Measurements from ENCODE around the gene CALML5. TPM values are rescaled to one million over a fixed set of nuclear protein-coding genes. Genes with fewer than 3 reads are reported as not detected.

CALML5 gene
- total RNA-seq, 1 donor from 2014 or later, result not detected

DNA sequence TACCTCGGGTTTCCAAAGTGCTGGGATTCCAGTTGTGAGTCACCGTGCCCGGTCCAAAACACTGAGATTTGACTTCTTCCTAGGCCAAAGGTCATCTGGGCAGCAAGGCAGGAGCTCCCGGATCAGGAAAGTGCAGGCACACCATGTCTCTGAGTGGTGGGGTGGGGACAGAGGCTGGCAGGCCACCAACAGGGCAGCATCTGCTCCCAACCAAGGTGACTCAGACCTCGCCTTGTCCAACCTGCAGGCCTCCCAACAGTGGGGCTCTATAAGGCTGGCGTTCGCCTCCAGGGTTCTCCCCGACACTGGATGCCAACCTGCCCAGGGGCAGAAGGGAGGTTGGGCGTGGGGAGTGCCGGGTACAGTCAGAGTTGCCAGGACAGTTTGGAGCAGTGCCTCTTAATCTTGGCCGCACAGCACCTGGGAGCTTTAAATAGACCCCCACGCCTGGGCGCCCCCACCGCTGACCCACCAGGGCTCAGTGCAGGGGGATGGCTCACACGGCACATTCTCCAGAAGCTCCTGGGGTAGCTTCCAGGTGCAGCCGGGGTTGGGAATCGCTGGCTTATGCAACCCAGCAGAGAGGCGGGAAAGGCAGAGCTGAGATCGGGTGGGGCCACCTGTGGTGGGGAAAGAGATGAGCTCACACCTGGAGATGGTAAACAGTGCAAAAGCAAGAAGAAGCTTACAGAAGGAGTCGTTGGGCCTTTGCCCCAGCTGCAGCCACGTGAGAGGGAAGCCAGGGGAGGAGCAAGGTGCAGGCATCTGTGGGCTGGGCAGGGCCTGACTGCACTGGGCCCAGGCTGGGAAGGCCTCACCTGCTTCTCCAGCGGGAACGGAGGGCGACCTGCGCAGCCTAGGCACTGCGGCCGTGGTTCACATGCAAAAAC is 10.9 kb downstream of the CALML5 start:
- Mint-ChIP-seq H3K36me3 (ENCODE audit: low read depth) (no peaks in the 10 kb centered on the region), H3K27me3 (ENCODE audit: low read depth) (no peaks in the 10 kb centered on the region), H3K4me1 (ENCODE audit: low read depth) (no peaks in the 10 kb centered on the region), H3K9me3 (ENCODE audit: low read depth) (peaks cover 4% of the 10 kb centered on the region), H3K27ac (ENCODE audit: unreplicated experiment) (no peak overlapping the region), H3K4me3 (ENCODE audit: unreplicated experiment) (no peak overlapping the region)
- TF ChIP-seq, protein P1, sequence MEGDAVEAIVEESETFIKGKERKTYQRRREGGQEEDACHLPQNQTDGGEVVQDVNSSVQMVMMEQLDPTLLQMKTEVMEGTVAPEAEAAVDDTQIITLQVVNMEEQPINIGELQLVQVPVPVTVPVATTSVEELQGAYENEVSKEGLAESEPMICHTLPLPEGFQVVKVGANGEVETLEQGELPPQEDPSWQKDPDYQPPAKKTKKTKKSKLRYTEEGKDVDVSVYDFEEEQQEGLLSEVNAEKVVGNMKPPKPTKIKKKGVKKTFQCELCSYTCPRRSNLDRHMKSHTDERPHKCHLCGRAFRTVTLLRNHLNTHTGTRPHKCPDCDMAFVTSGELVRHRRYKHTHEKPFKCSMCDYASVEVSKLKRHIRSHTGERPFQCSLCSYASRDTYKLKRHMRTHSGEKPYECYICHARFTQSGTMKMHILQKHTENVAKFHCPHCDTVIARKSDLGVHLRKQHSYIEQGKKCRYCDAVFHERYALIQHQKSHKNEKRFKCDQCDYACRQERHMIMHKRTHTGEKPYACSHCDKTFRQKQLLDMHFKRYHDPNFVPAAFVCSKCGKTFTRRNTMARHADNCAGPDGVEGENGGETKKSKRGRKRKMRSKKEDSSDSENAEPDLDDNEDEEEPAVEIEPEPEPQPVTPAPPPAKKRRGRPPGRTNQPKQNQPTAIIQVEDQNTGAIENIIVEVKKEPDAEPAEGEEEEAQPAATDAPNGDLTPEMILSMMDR (IDR thresholded peaks at IDR 0.05), result no peak
- no peak for DNase-seq (ENCODE audit: low spot score)

DNA sequence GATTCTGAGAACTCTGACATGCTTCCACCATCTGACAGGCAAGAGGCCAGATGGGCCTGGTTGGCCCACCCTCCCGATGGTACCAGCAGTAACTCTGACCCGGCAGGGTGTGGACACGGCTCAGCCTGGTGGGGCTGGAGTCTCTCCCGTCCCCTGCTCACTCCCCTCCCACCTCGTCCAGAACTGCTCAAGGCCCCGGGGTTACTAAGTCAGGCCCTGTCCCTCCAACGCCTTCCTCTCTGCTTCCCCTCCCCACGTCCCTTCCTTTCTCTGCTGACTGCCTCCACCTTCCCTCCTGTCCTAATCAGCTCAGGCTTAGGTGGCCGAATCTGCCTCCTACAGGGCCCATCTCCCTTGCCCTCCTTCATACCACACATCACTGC is 12.5 kb downstream of the CALML5 start:
- H3K4me1 Mint-ChIP-seq (ENCODE audit: low read depth), result no peaks in the 10 kb centered on the region

DNA sequence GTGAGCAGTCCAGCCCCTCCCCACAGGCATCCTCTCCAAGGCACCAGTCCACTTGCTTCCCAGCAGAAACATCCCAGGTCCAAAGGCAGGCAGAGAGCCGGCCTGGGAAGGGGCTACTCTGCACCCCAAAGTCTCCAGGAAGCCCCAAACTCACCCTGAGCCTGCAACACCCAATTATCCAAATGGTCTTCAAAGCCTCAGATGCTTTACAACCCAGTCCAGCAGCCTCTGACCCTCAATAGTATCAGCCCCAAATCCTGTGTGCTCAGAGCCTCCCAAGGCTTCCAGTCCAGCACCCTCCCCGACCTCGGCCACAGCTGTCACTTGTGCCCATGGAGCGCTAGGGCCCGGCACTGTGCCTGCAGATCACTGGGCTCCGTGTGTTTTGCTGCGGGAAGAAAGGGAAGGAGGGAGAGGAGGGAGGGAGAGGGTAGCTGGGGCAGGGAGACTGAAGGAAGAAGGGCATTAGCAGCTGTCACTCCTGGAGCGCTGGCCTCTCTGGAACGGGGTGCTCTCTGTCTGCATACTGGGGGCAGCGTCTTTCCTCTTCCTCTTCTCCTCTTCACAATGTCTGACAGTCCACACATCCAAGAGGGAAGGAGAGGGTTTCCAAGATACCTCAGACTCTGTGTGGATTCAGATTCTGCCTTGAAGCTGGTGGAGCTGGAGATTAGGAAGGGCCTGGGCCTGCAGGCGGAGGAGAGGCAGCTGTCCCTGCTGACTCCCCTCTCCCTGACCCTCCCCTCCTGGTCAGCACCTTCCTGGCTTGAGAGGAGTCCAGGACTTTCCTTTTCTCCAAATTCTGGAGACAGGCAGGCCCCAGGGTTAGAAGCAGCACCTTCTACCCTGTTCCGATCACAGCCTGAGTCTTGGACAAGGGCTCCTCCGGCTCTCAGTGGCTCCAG is 13.2 kb downstream of the CALML5 start:
- no peak overlapping the region for H3K27ac Mint-ChIP-seq (ENCODE audit: unreplicated experiment)
- no peak for DNase-seq (ENCODE audit: low spot score)
- TF ChIP-seq, protein P1 (IDR thresholded peaks at IDR 0.05), result no peak

More for the DNA sequence above, 12.5 kb downstream of the CALML5 start:
- TF ChIP-seq, protein P1 (IDR thresholded peaks at IDR 0.05), result no peak
- Mint-ChIP-seq H3K27me3 (ENCODE audit: low read depth) (no peaks in the 10 kb centered on the region), H3K4me3 (ENCODE audit: unreplicated experiment) (no peak overlapping the region), H3K9me3 (ENCODE audit: low read depth) (no peaks in the 10 kb centered on the region), H3K36me3 (ENCODE audit: low read depth) (no peaks in the 10 kb centered on the region), H3K27ac (ENCODE audit: unreplicated experiment) (no peak overlapping the region)
- DNase-seq (ENCODE audit: low spot score), result no peak

DNA sequence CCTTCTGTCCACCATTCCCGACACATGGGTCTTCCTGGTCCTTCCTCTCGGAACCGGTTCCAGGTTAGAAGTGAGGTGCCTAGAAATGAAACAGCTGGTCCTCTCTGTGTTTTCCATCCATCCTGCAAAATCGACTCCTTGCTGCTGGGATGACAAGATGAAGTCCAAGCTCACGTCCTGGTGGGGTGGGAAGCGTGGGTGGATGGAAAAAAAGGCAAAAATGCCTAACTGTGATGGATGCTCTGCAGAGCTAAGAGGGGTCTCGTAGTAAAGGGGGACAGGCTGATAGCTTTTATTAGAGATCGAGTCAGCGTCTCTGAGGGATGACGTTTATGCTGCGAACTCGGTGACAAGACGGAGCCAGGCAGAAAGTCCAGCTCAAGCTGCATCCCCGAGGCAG is 14.1 kb downstream of the CALML5 start:
- Mint-ChIP-seq H3K27me3 (ENCODE audit: low read depth) (no peaks in the 10 kb centered on the region), H3K36me3 (ENCODE audit: low read depth) (no peaks in the 10 kb centered on the region), H3K9me3 (ENCODE audit: low read depth) (no peaks in the 10 kb centered on the region), H3K4me1 (ENCODE audit: low read depth) (no peaks in the 10 kb centered on the region), H3K4me3 (ENCODE audit: unreplicated experiment) (no peak overlapping the region), H3K27ac (ENCODE audit: unreplicated experiment) (no peak overlapping the region)
- TF ChIP-seq, protein P1 (IDR thresholded peaks at IDR 0.05), result no peak
- DNase-seq (ENCODE audit: low spot score), result no peak

More for the DNA sequence above, 13.2 kb downstream of the CALML5 start:
- Mint-ChIP-seq H3K36me3 (ENCODE audit: low read depth) (no peaks in the 10 kb centered on the region), H3K4me3 (ENCODE audit: unreplicated experiment) (no peak overlapping the region), H3K9me3 (ENCODE audit: low read depth) (no peaks in the 10 kb centered on the region), H3K27me3 (ENCODE audit: low read depth) (no peaks in the 10 kb centered on the region), H3K4me1 (ENCODE audit: low read depth) (no peaks in the 10 kb centered on the region)

DNA sequence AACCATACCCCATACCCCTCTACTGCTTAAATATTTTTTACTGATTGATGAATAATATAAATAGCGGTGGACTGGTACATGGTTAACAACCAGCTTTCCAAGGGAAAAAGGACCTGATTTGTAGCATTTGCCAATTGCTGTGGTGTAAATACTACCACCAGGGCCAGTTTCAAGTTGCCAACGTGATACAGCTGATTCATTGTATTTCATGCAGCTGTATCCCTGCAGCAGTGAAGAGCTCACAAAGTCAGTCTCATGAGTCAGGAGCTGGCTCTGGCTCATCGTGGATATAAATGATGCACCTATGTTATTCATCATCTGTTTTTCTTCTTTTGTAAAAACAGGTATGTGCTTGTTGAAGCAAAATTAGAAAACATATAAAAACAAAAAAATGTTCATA is 15.2 kb downstream of the CALML5 start:
- no peaks in the 10 kb centered on the region for H3K9me3 Mint-ChIP-seq (ENCODE audit: low read depth)
- TF ChIP-seq, protein P1 (IDR thresholded peaks at IDR 0.05), result no peak
- DNase-seq (ENCODE audit: low spot score), result no peak

More for the DNA sequence above, 15.2 kb downstream of the CALML5 start:
- H3K27ac Mint-ChIP-seq (ENCODE audit: unreplicated experiment), result no peak overlapping the region
- H3K4me3 Mint-ChIP-seq (ENCODE audit: unreplicated experiment), result no peak overlapping the region
- H3K27me3 Mint-ChIP-seq (ENCODE audit: low read depth), result no peaks in the 10 kb centered on the region
- H3K4me1 Mint-ChIP-seq (ENCODE audit: low read depth), result no peaks in the 10 kb centered on the region
- H3K36me3 Mint-ChIP-seq (ENCODE audit: low read depth), result no peaks in the 10 kb centered on the region
